Measurements from ENCODE around the gene C14orf180. TPM values are rescaled to one million over a fixed set of nuclear protein-coding genes. Genes with fewer than 3 reads are reported as not detected.

Gene C14orf180
- total RNA-seq, 1 experiment from 2014 or later, result not detected

GRCh38 chr14:104595911-104596450, 16.4 kb downstream of the C14orf180 start:
- Mint-ChIP-seq H3K27ac (no peak overlapping the region), H3K4me3 (no peak overlapping the region), H3K9me3 (no peaks in the 10 kb centered on the region), H3K27me3 (ENCODE audit: low read depth) (no peaks in the 10 kb centered on the region), H3K4me1 (no peaks in the 10 kb centered on the region), H3K36me3 (no peaks in the 10 kb centered on the region)
- CTCF ChIA-PET, result interaction anchor here (1.5 kb wide), 1 partner anchor 32 kb away, joined by 4 read pairs; no protein-coding TSS in a partner anchor
- TF ChIP-seq MAX (CRISPR knock-in tag; IDR thresholded peaks at IDR 0.05) (no peak), NR1H2 (CRISPR knock-in tag; IDR thresholded peaks at IDR 0.05) (no peak), ERG (CRISPR knock-in tag; IDR thresholded peaks at IDR 0.05) (no peak), NFE2L1 (CRISPR knock-in tag; IDR thresholded peaks at IDR 0.05) (no peak), ZNF425 (CRISPR knock-in tag; conservative IDR thresholded peaks at IDR 0.05) (no peak), ZMAT4 (CRISPR knock-in tag; IDR thresholded peaks at IDR 0.05) (no peak), ZBTB21 (CRISPR knock-in tag; IDR thresholded peaks at IDR 0.05; ENCODE audit: borderline replicate concordance) (no peak), HMGA2 (CRISPR knock-in tag; IDR thresholded peaks at IDR 0.05) (no peak), ZBTB43 (CRISPR knock-in tag; IDR thresholded peaks at IDR 0.05) (no peak), NR2C2 (CRISPR knock-in tag; IDR thresholded peaks at IDR 0.05) (no peak), NFATC4 (CRISPR knock-in tag; IDR thresholded peaks at IDR 0.05) (no peak), PRRX2 (CRISPR knock-in tag; IDR thresholded peaks at IDR 0.05) (no peak), ZNF512 (CRISPR knock-in tag; IDR thresholded peaks at IDR 0.05; ENCODE audit: borderline replicate concordance) (no peak), GABPB1 (CRISPR knock-in tag; IDR thresholded peaks at IDR 0.05) (no peak), ZNF317 (CRISPR knock-in tag; IDR thresholded peaks at IDR 0.05; ENCODE audit: borderline replicate concordance, low read depth) (no peak), ETV6 (CRISPR knock-in tag; IDR thresholded peaks at IDR 0.05) (no peak), CREB1 (CRISPR knock-in tag; IDR thresholded peaks at IDR 0.05) (no peak), E2F5 (CRISPR knock-in tag; IDR thresholded peaks at IDR 0.05) (no peak)
- no peak for ATAC-seq
- no peak for DNase-seq (ENCODE audit: low spot score)
- POLR2A ChIA-PET, result no interaction called here

GRCh38 chr14:104596451-104596918, 16.9 kb downstream of the C14orf180 start:
- H3K27ac Mint-ChIP-seq, result no peak overlapping the region
- no peak overlapping the region for H3K4me3 Mint-ChIP-seq
- no peaks in the 10 kb centered on the region for H3K9me3 Mint-ChIP-seq
- no peak for ATAC-seq
- no peaks in the 10 kb centered on the region for H3K36me3 Mint-ChIP-seq
- no peaks in the 10 kb centered on the region for H3K4me1 Mint-ChIP-seq
- POLR2A ChIA-PET, result no interaction called here
- no peak for TF ChIP-seq NFATC4 (CRISPR knock-in tag; IDR thresholded peaks at IDR 0.05)
- CTCF ChIA-PET, result interaction anchor here (1.5 kb wide), 1 partner anchor 32 kb away, joined by 4 read pairs; no protein-coding TSS in a partner anchor
- no peaks in the 10 kb centered on the region for H3K27me3 Mint-ChIP-seq (ENCODE audit: low read depth)
- DNase-seq (ENCODE audit: low spot score), result no peak
